H1 (cell line): ENCODE data around the gene WDR49. TPM values are rescaled to one million over a fixed set of nuclear protein-coding genes. Genes with fewer than 3 reads are reported as not detected.

ENCODE experiments used
- EP300 ChIP-seq, 2 experiments: IDR thresholded peaks; 1 replicate in 1 of 2; 2 replicates in 1 of 2; pipeline ENCODE4 v1.6.1; 2011 to 2012; ENCODE audit warnings: low read depth in 2 of 2, low read length in 2 of 2, mild to moderate bottlenecking in 2 of 2, borderline replicate concordance in 1 of 2, inconsistent platforms in 1 of 2, moderate library complexity in 1 of 2
- polyA plus RNA-seq, 7 experiments: library from polyadenylated mRNA; depleted of rRNA in 3 of 7; stranded (reverse) in 5 of 7; unstranded in 2 of 7; fragments of >200 nt in 5 of 7; fragments of 200-250 nt in 2 of 7; gene quantifications; 1 replicate in 5 of 7; 2 replicates in 1 of 7; 4 replicates in 1 of 7; pipeline versions ENCODE4 v1.2.1 to v1.2.3, GENCODE V29; 2011 to 2013; ENCODE audit warnings: missing spikeins in 2 of 7, mixed read lengths in 2 of 7
- total RNA-seq: library from RNA; stranded (reverse); fragmentation: NEBNext Ultra II Directional; extraction: Animal tissue kit (Norgen Biotek cat#: 25700); gene quantifications from 2 replicates; pipeline ENCODE4 v1.2.1, GENCODE V29; 2021

The WDR49 gene
- total and polyA plus RNA-seq, 2 of the 8 experiments (the other 6 are each of a cell fraction or from before 2014, with no cell fraction given) = 0.50 to 1.7 TPM

- TF ChIP-seq EP300 (IDR thresholded peaks at IDR 0.05; ENCODE audit: borderline replicate concordance in 1 of 2, low read depth in 2 of 2, low read length in 2 of 2) = peak in 1 of 2 experiments; percentile 95; a peak in 2 of 3 replicates
Measured at GRCh38 chr3:167653760-167654159, at the start of gene WDR49 (continued).
